NCI-H446 treated with DMSO at 0.1 percent for 48 hours (cell line): ENCODE measurements around the gene ZRANB1.
A peak's percentile ranks its signal among the peaks of the same experiment; 100 is the strongest.
"Not testable (repeated sequence)": the region's sequence is repeated elsewhere in the genome, so short reads cannot be mapped to it uniquely, and the experiment has no call there.

Experiments used
- DNase-seq: peaks from one replicate; lab custom pipeline; 2025; lab: John Stamatoyannopoulos, UW

ZRANB1 gene

DNA sequence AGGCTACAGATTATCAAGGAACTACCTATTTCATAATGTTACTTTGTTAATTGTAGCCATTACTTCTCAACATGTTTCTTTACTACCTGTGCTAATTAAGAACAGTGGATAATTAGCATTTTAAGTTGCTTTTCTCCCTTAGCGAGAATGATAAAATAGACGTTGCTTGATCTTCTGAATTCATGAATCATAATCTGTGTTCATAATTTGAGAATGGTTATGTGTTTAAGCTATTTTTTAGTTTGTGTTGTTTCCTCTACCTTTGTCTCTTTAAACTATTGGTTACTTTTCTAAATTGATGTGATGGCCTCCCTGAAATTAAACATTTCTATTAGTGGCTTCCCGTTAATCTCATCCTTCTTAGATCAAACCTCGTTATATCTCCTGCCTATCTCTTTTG is at the start of gene ZRANB1:
Gene ZRANB1 (plus strand): TSS at position 301 of the 400 bp plus-strand sequence. CDS start 371 bp downstream, outside the sequence.
- no peak for DNase-seq

DNA sequence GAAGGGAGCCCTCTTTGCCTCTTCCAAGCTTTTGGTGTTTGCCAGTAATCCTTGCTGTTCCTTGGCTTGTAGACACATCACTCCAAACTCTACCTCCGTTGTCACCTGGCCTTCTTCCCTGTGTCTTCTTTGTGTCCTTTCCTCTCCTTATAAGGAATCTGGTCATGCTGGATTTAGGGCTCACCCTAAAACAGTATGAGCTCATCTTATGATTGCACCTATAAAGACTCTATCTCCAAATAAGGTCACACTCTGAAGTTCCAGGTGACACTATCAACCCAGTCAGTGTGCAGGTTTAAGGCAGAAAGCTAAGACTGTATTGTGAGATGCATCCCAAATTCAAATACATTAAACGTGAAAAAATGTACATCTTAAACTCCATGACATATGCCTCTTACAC is 49.0 kb upstream of the ZRANB1 start:
- no peak for DNase-seq

DNA sequence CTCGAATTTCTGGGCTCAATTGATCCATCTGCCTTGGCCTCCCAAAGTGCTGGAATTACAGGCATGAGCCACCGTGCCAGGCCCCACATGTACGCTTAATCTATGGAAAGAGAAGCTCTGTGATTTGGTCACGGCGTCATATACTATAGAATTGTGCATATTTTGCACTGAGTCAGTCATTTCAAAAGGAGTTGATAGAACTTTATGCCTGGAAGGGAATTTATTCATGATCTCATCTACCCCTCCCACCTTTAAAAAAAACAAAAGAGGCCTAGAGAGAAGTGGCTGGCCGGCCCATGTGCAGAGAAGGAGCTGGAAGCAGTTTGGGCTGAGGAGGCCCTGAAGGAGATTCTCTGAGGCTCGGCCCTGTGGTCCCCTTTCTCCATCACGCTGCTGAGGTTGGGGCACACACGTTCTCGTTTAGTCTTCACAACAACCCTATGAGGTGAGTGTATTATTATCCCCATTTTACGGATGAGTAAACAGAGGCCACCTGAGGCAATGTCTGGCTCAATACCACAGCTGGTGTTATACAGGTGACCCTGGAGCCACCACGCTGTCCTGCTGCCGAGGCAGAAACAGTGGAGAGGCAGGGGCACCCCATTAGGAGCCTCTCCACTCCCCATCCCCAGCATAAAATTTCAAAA is 47.2 kb upstream of the ZRANB1 start:
- no peak for DNase-seq

DNA sequence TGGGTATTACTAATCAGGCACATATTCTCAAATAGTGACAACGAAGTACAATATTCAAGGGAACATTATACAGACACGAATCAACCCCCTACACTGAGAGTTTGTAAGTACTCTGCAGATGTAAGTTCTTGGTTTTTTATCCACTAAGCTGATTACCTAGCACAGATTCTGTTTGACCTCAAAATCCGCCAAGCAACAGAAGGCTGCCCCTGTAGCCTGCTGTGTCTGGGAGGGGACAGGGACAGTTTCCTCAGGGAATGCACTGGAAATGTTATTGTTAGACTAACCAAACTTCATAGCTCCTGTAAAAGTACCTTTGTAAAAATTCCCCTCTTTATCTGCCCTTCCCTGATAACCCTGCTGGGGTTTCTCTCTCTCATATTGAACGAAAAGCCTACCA is 45.2 kb upstream of the ZRANB1 start:
- no peak for DNase-seq

DNA sequence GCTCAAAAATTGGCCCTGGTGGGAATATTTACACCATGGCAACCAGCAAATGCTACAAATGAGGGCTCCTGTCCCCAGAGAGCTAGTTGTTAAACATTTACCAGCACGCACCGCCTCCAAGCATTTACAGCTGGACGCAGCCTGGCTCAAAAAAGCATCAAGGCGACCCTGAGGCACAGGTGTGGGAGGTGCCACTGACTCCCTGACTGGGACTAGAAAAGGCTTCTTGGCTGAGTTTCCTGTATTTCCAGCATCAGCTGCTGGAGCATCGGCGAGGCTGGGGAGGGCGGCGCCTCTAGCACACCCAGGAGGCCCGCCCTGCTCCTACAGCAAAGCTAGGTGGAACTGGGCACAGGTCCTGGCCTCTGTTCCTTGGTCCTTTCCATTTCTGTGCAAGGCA is 43.5 kb upstream of the ZRANB1 start:
- no peak for DNase-seq

DNA sequence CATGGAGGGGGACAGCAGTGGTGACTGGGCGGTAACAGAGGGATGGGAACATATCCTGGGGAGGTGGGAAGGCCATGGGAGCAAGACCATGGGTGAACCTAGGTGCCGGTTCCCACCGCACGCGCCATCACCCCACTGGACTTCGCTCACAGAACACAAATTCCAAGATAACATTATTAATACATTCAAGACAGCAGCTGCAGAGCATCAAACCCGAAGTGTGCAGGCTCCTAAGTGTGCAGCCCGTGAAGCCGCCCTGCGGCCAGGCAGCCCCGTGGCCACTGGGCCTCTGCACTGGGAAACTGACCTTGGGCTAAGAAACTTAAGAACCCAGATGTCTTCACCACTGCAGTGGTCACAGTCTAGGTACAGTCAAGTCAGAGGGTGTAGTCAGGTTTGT is 42.8 kb upstream of the ZRANB1 start:
- DNase-seq, result no peak

DNA sequence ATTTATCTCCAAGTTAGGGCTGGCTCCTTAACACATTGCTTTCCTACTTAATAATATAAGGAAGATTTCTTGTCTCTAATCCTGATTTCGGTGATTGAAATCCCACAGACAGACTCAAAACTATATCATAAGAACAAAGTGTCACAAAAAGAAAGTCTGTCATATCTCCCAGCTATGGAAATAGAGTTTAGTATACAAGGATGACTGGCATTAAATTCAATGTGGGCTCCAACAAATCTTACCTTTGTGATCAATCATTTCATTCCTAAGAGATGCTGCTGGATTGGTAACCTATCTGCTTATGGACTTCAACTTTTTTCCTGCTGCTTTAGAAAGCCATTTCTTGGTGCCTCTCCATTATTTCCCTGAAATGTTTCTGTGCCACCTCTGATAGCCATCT is 39.5 kb upstream of the ZRANB1 start:
- DNase-seq, result no peak

DNA sequence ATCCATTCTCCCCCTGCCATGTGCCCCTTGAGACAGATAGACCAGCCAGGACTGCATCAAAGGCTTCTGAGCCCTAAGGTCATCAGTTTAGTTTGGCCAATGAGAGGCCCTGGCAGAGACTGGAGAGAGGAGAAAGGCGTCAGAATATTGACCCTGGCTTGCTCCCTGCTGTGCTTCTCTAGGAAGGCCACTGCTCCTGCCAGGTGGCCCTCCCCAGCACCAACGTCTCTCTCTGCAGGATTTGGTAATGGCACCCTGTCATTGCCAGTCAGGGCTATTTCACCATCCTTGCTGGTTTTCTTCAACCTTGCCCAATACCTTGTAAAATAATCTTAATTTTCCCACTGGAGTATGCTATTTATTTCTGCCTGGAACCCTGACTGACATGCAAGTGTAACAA is 38.8 kb upstream of the ZRANB1 start:
- no peak for DNase-seq

DNA sequence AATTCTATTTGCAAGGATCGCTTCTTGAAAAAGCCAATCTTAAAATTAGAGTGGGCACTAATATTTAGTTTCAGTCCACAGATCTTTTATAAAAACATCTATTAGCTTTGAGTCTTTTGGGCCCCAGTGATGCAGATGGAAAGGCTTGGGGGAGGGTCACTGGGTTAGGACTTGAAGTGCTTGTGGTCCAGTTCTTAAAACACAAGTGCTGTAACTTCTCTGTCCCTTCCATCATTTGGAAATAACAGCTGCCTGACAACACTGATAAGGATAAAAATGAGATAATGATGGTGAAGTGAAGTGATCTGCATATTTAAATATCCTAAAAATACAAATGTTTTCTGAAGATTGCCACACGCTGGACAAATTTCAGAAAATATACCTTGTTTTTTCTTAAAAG is 37.1 kb upstream of the ZRANB1 start:
- DNase-seq, result no peak

DNA sequence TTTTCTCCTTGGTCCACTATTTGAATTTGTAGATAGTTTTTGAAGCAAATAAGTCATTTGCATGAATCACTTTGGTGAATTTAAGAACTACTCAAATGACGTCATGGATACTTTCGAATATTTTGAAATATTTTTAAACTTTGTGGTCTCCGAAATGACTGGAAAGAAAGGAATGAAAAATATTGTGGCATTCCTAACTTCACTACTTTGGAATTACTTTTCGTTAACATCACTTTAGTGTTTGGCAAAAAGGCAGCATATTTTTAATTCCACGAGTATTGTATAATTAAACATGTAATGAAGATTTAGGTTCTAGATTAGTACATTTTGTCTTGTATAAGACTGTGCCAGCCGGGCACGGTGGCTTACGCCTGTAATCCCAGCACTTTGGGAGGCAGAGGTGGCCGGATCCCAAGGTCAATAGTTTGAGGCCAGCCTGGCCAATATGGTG is 35.3 kb upstream of the ZRANB1 start:
- no peak for DNase-seq

DNA sequence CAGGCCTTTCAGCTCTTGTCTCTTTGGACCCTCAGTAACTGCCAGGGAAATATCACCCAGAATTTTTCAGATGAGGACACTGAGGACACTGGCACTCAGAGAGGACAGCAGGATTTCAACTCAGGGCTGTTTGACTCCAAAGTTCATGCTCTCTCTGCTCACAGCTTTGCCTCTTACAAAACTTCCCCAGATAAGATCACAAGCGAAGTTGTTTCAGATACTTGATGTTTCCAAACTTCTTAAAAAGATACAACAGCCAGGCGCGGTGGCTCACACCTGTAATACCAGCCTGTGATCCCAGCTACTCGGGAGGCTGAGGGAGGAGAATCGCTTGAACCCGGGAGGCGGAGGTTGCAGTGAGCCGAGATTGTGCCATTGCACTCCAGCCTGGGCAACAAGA is 32.4 kb upstream of the ZRANB1 start:
- no peak for DNase-seq

DNA sequence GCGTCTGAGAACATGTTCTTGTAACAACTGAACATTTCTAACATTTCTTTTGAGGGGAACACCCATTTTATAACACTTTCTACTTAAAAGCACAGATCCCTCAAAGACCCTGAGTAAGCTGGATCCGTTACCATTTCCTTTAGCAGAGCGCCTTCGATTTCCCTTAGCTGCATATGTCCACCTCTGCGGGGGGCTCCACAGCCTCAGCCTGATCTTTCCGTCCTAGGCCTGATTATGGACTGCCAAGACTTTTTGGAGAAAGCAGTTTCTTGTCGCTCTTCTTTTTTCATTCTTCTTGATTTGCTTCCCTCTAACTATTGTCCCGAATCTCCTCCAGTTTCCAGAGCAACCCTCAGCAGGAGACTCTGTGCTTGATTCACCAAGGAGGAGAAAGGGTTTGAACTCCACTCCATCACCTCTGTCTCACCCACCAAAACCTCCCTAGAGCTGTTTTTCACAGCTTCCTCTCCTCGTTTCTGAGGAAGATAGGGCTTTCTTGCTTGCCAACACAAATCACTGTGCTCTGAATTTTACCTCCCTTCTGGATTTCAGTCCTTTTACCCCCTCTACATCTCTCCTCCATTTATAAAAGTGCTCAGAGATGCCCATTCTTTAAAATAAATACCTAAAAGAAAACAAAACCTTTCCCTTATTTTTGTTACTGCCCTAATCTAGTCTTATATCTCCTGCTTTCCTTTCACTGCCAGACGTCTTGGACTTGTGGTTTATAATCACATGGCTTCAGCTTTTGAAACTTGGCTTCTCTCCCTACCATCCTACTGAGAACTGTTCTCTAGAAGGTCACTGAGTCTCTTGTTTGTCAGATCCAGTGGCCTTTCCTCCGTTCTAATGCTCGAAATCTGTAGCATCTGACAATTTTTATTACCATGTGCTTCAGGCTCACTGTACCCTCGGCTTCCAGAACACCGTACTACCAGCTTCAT is 30.5 kb upstream of the ZRANB1 start:
- no peak for DNase-seq

DNA sequence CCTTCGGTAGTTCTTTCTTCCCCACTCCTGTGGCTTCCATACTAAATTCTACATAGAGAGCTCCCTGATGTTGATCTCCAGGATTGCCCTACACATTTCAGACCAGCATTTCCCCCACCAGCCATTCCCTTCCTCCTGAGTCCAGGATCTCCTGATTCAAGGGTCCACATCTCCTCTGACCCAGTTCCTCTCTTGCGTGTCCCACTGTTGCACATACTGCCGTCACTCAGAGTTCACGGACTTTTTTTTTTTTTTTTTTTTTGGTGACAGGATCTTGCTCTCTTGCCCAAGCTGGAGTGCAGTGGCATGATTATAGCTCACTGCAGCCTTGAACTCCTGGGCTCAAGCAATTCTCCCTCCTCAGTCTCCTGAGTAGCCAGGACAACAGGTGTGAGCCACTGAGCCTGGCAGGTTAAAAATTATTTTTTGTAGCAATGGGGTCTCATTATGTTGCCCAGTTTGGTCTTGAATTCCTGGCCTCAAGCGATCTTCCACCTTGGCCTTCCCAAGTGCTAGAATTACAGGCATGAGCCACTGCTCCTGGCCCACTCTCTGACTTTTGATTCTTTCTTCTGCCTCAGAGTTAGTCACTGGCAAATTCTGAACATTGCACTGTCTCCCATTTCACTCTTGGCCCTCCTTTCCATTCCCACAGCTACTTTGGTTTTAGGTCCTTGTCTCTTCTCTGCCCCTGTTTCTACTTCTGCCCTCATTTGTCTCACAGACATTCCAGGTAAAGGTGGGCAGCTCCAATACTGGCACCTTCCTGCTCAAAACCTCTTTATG is 29.6 kb upstream of the ZRANB1 start:
- no peak for DNase-seq

DNA sequence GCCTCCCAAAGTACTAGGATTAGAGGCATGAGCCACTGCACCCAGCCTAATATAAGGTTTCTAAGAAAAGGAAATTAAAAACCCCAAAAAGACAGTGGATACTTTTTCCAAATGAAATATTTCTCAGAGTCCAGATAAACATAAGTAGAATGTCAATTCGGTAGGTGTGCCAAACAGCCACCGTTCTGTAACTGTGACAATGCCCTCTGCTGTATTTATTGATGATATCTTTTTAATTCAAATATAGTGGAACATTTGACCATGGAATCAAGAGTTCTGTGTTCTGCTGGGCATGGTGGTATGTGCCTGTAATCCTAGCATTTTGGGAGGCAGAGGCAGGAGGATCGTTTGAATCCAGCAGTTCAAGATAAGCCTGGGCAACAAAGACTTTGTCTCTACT is 28.8 kb upstream of the ZRANB1 start:
- DNase-seq, result no peak

DNA sequence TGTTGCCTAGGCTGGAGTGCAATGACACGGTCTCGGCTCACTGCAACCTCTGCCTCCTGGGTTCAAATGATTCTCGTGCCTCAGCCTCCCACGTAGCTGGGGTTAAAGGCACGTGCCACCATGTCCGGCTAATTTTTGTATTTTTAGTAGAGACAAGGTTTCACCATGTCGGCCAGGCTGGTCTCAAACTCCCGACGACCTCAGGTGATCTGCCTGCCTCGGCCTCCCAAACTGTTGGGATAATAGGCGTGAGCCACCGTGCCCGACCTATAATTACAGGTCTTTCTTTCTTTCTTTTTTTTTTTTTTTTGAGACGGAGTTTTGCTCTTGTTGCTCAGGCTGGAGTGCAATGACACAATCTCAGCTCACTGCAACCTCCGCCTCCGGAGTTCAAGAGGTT is 27.5 kb upstream of the ZRANB1 start:
- not testable (repeated sequence) for DNase-seq

DNA sequence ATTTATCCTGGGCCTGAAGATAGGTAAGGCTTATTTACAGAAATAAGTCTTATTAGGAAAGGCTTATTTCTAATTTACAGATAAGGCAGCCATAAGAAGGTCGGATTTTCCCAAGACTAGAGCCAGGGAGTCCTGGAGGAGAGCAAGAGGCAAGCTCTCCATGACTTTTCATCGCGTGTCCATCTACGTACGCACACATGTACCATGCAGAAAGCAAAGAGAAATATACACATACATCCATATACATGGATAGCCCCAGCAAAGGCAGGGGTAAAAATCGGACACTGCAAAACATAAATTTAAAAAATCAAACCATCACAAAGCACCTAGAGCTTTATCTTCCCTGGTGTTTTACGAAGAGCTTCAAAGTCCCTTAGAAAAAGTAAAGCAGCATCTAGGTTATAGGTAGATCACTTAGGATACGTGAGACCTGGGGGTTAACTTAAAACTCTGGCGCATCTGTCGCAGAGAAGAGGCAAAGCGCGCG is 25.8 kb upstream of the ZRANB1 start:
- DNase-seq, result no peak

DNA sequence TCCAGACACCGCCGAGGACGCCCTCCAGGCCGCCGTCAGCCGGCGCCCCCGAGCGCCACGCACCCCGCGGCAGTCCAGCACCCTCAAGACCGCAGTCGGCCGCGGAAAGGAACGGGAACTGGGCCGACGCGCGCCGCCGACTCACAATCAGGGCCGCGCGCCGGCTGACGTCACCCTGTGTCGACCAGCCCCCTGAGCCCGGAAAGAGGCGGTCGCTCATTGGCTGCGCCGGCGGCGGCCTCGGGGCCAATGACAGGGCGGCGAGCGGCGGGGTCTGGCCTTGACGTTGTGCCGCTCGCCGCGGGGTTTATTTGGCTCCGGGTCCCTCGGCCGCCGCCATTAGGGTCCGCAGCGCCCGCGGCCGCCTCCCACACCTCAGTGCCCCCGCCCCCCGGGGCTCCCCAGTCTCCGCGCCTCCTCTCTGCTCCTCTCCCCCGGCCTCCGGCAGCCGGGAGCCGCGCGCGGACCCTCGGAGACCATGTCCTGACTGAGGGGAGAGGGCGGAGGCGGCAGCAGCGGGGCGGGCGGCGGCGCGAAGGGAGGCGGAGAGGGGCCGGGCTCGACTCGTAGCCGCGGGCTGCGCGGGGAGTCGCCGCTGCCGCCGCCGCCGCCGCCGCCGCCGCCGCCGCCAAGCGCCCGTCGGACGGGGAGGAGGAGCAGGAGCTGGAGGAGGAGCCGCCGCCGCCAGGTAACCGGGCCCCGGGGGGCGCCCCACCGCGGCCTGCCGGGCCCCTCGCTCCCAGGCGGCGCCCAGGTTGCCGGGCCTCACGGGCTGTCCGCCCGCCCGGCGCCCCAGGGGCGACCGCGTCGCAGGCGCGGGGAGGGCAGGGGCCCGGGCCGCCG is 25.1 kb upstream of the ZRANB1 start:
- peak; percentile 77 for DNase-seq

DNA sequence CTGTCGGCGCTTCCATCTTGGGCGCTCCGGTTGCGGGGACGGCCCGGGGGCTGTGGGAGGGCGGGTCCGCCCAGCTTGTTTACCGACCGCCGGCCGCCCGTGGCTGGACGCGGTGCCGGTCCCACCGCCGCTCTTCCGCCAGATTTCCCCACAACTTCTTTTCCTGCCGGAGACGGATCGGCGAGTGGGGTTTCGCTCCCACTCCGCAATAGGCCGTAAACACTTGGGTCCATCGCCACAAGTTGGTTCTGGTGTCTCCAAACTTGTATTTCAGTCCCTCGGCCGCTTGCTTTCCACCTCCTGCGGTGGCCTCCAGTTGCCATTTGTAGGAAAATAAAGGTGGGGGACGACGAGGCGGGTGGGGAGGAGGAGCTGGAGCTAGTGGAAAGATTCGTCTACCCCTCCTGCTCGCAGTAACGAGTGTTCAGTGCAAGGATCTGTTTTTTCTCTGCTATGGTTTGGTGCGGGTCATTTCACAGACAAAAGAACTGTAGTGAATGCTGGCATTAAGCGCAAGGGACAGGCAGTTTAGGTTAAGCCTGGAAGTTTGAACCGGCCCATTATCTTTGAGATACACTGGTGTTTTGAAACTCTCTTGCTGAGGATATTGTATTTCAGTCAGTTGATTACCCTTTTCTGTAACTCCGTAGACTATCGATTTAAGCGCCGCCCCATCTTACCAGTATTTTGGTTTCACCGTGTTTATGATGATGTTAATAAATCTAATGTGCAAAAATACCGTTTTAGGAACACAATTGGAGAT is 24.3 kb upstream of the ZRANB1 start:
- no peak for DNase-seq

DNA sequence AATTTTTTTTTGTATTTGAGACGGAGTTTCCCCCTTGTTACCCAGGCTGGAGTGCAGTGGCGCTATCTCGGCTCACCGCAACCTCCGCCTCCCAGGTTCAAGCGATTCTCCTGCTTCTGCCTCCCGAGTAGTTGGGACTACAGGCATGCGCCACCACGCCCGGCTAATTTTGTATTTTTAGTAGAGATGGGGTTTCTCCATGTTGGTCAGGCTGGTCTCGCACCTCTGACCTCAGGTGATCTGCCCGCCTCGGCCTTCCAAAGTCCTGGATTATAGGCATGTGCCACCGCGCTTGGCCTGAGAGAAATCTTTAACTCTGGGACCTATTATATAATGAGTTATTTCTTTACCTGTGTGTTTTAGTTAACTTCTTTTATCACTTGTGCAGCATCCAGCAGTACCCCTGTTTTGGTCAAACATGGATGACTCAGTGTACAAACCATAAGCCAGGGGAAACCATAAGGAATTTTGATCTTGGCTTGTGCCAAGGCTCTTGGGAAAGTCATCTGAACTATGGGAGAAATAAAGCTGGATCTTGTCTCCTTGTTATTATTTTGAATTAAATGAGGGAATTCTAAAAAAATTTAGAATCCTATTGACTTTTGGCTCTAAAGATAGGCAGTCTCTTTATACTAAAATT is 23.6 kb upstream of the ZRANB1 start:
- no peak for DNase-seq

DNA sequence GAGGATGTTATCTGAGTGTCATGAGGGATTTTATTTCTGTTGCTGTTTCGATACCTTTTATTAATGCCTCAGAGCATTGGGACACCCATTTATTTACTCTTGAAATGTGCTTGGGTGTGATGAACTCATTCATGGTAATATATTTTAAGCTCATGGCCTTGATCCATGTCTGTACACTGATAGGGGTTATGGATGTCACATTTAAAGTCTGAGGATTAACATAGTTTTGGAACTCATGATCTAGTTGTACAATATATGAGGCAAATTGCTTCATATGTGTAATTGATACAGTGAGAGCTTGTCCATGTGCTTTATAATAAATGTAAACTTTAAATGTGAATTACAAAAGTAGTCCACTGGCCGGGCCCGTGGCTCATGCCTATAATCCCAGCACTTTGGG is 23.0 kb upstream of the ZRANB1 start:
- DNase-seq, result no peak
